HepG2 (cell line): ENCODE measurements around the gene ANO3.

Source experiments
- CTCF ChIP-seq: sonication (generic); formaldehyde crosslinking; IDR thresholded peaks from 2 replicates; pipeline ENCODE4 v1.5.0; 2020; ENCODE audit warnings: mild to moderate bottlenecking, missing genetic modification reagents, moderate library complexity
- MTA1 ChIP-seq: sonication (generic); formaldehyde crosslinking; IDR thresholded peaks from 2 replicates; pipeline ENCODE4 v1.4.0; 2020; ENCODE audit warnings: missing genetic modification reagents, mild to moderate bottlenecking, borderline replicate concordance
- ZBTB49 ChIP-seq: sonication (generic); formaldehyde crosslinking; IDR thresholded peaks from 2 replicates; pipeline ENCODE4 v1.4.0; 2020; ENCODE audit warnings: missing genetic modification reagents, borderline replicate concordance
- ZBTB8A ChIP-seq: sonication (generic); formaldehyde crosslinking; IDR thresholded peaks from 2 replicates; pipeline ENCODE4 v1.4.0; 2020; ENCODE audit warnings: mild to moderate bottlenecking, low read depth, missing genetic modification reagents, borderline replicate concordance
- ZNF589 ChIP-seq: sonication (generic); formaldehyde crosslinking; conservative IDR thresholded peaks from 2 replicates; pipeline ENCODE4 v1.8.0; 2022; ENCODE audit warnings: mild to moderate bottlenecking, moderate library complexity, missing genetic modification reagents
- TF ChIP-seq, protein P1 (sequence below), 2 experiments: fragments of 450-650 bp in 1 of 2; sonication (generic) in 1 of 2; formaldehyde crosslinking in 1 of 2; IDR thresholded peaks; 2 replicates each; pipeline versions ENCODE4 v1.6.1 to v1.8.0; 2016 to 2022; ENCODE audit warnings: antibody characterized with exemption in 1 of 2, mild to moderate bottlenecking in 1 of 2, missing genetic modification reagents in 1 of 2

DNA sequence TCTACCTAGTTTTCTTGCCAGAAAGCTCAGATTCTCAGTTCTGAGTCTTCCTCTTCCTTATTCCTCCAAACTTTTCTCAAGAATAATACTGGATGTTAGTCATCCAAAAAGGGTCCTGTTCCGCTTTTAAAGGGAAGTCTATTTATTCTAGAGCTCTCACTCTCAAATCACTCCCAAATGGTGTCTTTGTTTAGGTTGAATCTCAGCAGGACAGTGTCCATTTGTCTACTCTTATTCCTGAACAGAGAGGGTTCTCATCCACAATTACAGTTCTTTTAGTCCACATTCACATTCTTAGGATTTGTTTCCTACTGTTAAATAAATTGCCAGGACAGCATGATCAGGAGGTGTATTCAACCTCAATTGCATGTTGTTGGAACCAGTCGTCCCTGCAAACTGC, 178.8 kb downstream of the ANO3 start:
- TF ChIP-seq CTCF (no peak), ZBTB49 (no peak), ZNF589 (CRISPR knock-in tag) (no peak), MTA1 (CRISPR knock-in tag) (no peak), ZBTB8A (CRISPR knock-in tag) (no peak)
- TF ChIP-seq, protein P1, sequence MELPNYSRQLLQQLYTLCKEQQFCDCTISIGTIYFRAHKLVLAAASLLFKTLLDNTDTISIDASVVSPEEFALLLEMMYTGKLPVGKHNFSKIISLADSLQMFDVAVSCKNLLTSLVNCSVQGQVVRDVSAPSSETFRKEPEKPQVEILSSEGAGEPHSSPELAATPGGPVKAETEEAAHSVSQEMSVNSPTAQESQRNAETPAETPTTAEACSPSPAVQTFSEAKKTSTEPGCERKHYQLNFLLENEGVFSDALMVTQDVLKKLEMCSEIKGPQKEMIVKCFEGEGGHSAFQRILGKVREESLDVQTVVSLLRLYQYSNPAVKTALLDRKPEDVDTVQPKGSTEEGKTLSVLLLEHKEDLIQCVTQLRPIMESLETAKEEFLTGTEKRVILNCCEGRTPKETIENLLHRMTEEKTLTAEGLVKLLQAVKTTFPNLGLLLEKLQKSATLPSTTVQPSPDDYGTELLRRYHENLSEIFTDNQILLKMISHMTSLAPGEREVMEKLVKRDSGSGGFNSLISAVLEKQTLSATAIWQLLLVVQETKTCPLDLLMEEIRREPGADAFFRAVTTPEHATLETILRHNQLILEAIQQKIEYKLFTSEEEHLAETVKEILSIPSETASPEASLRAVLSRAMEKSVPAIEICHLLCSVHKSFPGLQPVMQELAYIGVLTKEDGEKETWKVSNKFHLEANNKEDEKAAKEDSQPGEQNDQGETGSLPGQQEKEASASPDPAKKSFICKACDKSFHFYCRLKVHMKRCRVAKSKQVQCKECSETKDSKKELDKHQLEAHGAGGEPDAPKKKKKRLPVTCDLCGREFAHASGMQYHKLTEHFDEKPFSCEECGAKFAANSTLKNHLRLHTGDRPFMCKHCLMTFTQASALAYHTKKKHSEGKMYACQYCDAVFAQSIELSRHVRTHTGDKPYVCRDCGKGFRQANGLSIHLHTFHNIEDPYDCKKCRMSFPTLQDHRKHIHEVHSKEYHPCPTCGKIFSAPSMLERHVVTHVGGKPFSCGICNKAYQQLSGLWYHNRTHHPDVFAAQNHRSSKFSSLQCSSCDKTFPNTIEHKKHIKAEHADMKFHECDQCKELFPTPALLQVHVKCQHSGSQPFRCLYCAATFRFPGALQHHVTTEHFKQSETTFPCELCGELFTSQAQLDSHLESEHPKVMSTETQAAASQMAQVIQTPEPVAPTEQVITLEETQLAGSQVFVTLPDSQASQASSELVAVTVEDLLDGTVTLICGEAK (IDR thresholded peaks at IDR 0.05) = no peak
- TF ChIP-seq, protein P1 (CRISPR knock-in tag; IDR thresholded peaks at IDR 0.05) = no peak
